Measurements from ENCODE around the gene MYZAP. TPM values are rescaled to one million over a fixed set of nuclear protein-coding genes. Genes with fewer than 3 reads are reported as not detected.

Gene MYZAP
- total and polyA plus RNA-seq, 4 experiments from 2014 or later = 0.16 to 1.7 (median 1.1) TPM

- H3K9me3 ChIP-seq (ENCODE audit: control insufficient read depth in 1 of 2, low read length in 2 of 2) = no peaks in the 10 kb centered on the region
- H3K4me3 Mint-ChIP-seq = no peak overlapping the region
- no peaks in the 10 kb centered on the region for H3K9me3 Mint-ChIP-seq
- intact Hi-C loops (cut with micrococcal nuclease) = no loop called here
- H3K36me3 ChIP-seq (ENCODE audit: insufficient read depth, low read length) = no peaks in the 10 kb centered on the region
- peaks cover 4% of the 10 kb centered on the region for H3K4me1 ChIP-seq (ENCODE audit: insufficient read depth, low read length)
- ChIA-PET POLR2A (ENCODE audit: partially characterized antibody) (no interaction called here), CTCF (ENCODE audit: partially characterized antibody) (no interaction called here)
- no peak for DNase-seq
- H3K27ac ChIP-seq (ENCODE audit: low read depth, low read length) = no peak overlapping the region
- H3K27me3 Mint-ChIP-seq = peaks cover 1 to 4% of the 10 kb centered on the region in 2 donors
- H3K4me1 Mint-ChIP-seq = peaks cover 0 to 7% (median 3%) of the 10 kb centered on the region in 4 donors
- H3K27ac Mint-ChIP-seq = peak overlapping the region in 1 of 7 donors; percentile 22
- H3K4me3 ChIP-seq (ENCODE audit: low read length in 2 of 2) = no peak overlapping the region
- H3K27me3 ChIP-seq (ENCODE audit: insufficient read depth, low read length) = no peaks in the 10 kb centered on the region
- no peaks in the 10 kb centered on the region for H3K36me3 Mint-ChIP-seq
These were observed 91.8 kb downstream of the MYZAP start for GRCh38 chr15:57683481-57683880.

DNA sequence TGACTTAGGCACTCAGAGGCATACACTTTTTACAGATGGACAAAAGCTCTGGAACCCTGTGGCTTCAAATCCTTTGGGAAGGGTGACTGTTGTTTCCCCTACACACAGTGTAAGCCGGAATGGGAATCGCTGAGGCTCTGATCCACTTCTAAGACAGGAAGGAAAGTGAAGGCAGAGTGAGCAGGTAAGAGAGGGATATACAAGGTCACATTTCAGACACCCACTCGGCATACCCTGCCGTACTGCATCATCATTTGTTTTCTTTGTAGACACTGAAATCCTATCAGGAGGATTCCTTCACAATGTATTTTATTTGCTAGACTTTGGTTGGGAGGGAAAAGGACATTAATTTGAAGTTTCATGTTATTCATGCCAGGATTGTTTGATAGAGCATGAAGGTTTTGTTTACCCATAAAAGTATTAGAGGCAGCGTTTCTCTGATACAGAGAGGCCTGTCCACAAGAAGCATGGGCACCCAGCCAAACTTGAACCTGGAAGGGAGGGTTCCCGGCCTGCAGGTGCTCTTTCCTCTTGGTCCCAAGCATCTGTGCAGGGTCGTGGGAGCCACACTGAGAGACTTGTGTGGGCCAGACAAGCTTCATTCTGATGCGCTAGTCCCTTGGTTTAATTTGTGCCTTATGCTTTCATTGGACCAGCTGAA lies 92.9 kb downstream of the MYZAP start:
- ChIA-PET CTCF (ENCODE audit: partially characterized antibody) (no interaction called here), POLR2A (ENCODE audit: partially characterized antibody) (no interaction called here)
- intact Hi-C loops (cut with micrococcal nuclease) = no loop called here

GRCh38 chr15:57685306-57686095 lies 93.8 kb downstream of the MYZAP start:
- peak overlapping the region in 1 of 7 donors; percentile 59 for H3K27ac Mint-ChIP-seq
- intact Hi-C loops (cut with micrococcal nuclease) = no loop called here
- H3K36me3 ChIP-seq (ENCODE audit: insufficient read depth, low read length) = no peaks in the 10 kb centered on the region
- no peak for DNase-seq
- no peak overlapping the region for H3K4me3 ChIP-seq (ENCODE audit: low read length in 2 of 2)
- no peaks in the 10 kb centered on the region for H3K36me3 Mint-ChIP-seq
- peaks cover 0 to 2% (median 0%) of the 10 kb centered on the region in 4 donors for H3K4me1 Mint-ChIP-seq
- H3K9me3 ChIP-seq (ENCODE audit: control insufficient read depth in 1 of 2, low read length in 2 of 2) = no peaks in the 10 kb centered on the region
- CTCF ChIA-PET (ENCODE audit: partially characterized antibody) = no interaction called here
- H3K27ac ChIP-seq (ENCODE audit: low read depth, low read length) = no peak overlapping the region
- H3K4me1 ChIP-seq (ENCODE audit: insufficient read depth, low read length) = no peaks in the 10 kb centered on the region
- POLR2A ChIA-PET (ENCODE audit: partially characterized antibody) = no interaction called here
- H3K27me3 Mint-ChIP-seq = peaks cover 0 to 1% of the 10 kb centered on the region in 2 donors
- no peak overlapping the region for H3K4me3 Mint-ChIP-seq
- H3K27me3 ChIP-seq (ENCODE audit: insufficient read depth, low read length) = no peaks in the 10 kb centered on the region
- H3K9me3 Mint-ChIP-seq = no peaks in the 10 kb centered on the region

More for the DNA sequence above, 92.9 kb downstream of the MYZAP start:
- Mint-ChIP-seq H3K27me3 (peaks cover 0 to 1% of the 10 kb centered on the region in 2 donors), H3K4me3 (no peak overlapping the region), H3K27ac (no peak overlapping the region), H3K4me1 (peaks cover 0 to 7% (median 3%) of the 10 kb centered on the region in 4 donors), H3K9me3 (no peaks in the 10 kb centered on the region), H3K36me3 (no peaks in the 10 kb centered on the region)
- Histone ChIP-seq H3K27me3 (ENCODE audit: insufficient read depth, low read length) (no peaks in the 10 kb centered on the region), H3K36me3 (ENCODE audit: insufficient read depth, low read length) (no peaks in the 10 kb centered on the region), H3K4me1 (ENCODE audit: insufficient read depth, low read length) (peaks cover 4% of the 10 kb centered on the region), H3K4me3 (ENCODE audit: low read length in 2 of 2) (no peak overlapping the region), H3K27ac (ENCODE audit: low read depth, low read length) (no peak overlapping the region), H3K9me3 (ENCODE audit: control insufficient read depth in 1 of 2, low read length in 2 of 2) (no peaks in the 10 kb centered on the region)
- DNase-seq = no peak

GRCh38 chr15:57686657-57687056 lies 95.0 kb downstream of the MYZAP start:
- intact Hi-C loops (cut with micrococcal nuclease) = no loop called here
- no peak overlapping the region for H3K4me3 Mint-ChIP-seq
- H3K9me3 Mint-ChIP-seq = no peaks in the 10 kb centered on the region
- no peaks in the 10 kb centered on the region for H3K36me3 Mint-ChIP-seq
- Histone ChIP-seq H3K4me1 (ENCODE audit: insufficient read depth, low read length) (no peaks in the 10 kb centered on the region), H3K9me3 (ENCODE audit: control insufficient read depth in 1 of 2, low read length in 2 of 2) (no peaks in the 10 kb centered on the region), H3K4me3 (ENCODE audit: low read length in 2 of 2) (no peak overlapping the region), H3K27me3 (ENCODE audit: insufficient read depth, low read length) (no peaks in the 10 kb centered on the region), H3K27ac (ENCODE audit: low read depth, low read length) (no peak overlapping the region), H3K36me3 (ENCODE audit: insufficient read depth, low read length) (no peaks in the 10 kb centered on the region)
- DNase-seq = no peak
- H3K27ac Mint-ChIP-seq = no peak overlapping the region
- no peaks in the 10 kb centered on the region for H3K4me1 Mint-ChIP-seq
- peaks cover 0 to 1% of the 10 kb centered on the region in 2 donors for H3K27me3 Mint-ChIP-seq
- ChIA-PET POLR2A (ENCODE audit: partially characterized antibody) (no interaction called here), CTCF (ENCODE audit: partially characterized antibody) (no interaction called here)

DNA sequence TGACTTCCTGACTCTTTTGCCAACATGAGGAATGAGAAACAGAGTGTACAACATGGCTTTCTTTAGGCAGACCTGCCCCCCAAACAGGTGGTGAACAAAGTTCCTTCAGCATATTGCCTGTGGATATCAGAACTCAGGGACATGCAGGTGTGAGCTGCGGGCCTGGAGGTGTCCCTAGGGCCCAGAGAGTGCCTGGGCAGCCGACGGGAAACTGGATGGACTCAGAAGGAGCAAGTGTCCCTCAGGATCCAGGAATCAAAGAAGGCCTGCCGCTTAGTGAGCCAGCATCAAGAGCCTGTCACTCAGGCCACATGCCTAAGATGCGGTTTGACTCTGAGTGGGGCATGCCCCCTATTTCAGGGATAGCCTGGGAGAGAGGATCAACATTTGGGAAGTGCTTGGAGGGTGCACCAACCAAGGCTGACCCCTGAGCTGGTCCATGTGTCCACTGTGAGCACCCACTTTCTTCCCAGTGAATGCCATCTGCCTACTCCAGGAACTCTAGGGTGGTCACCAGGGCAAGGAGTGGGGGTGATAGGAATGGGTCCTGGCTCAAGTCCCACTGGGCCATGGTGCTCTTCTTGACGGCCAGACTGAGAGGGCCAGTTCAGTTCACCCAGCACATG lies 98.8 kb downstream of the MYZAP start:
- H3K27ac Mint-ChIP-seq = no peak overlapping the region
- H3K4me3 Mint-ChIP-seq = no peak overlapping the region
- no peaks in the 10 kb centered on the region for H3K27me3 ChIP-seq (ENCODE audit: insufficient read depth, low read length)
- no peaks in the 10 kb centered on the region for H3K9me3 Mint-ChIP-seq
- H3K27me3 Mint-ChIP-seq = peaks cover 0 to 2% of the 10 kb centered on the region in 2 donors
- no peaks in the 10 kb centered on the region for H3K4me1 Mint-ChIP-seq
- no peak for DNase-seq
- POLR2A ChIA-PET (ENCODE audit: partially characterized antibody) = no interaction called here
- no peak overlapping the region for H3K27ac ChIP-seq (ENCODE audit: low read depth, low read length)
- no peaks in the 10 kb centered on the region for H3K36me3 ChIP-seq (ENCODE audit: insufficient read depth, low read length)
- no peaks in the 10 kb centered on the region for H3K9me3 ChIP-seq (ENCODE audit: control insufficient read depth in 1 of 2, low read length in 2 of 2)
- no peaks in the 10 kb centered on the region for H3K36me3 Mint-ChIP-seq
- no peaks in the 10 kb centered on the region for H3K4me1 ChIP-seq (ENCODE audit: insufficient read depth, low read length)
- H3K4me3 ChIP-seq (ENCODE audit: low read length in 2 of 2) = no peak overlapping the region
- intact Hi-C loops (cut with micrococcal nuclease) = no loop called here
- CTCF ChIA-PET (ENCODE audit: partially characterized antibody) = no interaction called here

DNA sequence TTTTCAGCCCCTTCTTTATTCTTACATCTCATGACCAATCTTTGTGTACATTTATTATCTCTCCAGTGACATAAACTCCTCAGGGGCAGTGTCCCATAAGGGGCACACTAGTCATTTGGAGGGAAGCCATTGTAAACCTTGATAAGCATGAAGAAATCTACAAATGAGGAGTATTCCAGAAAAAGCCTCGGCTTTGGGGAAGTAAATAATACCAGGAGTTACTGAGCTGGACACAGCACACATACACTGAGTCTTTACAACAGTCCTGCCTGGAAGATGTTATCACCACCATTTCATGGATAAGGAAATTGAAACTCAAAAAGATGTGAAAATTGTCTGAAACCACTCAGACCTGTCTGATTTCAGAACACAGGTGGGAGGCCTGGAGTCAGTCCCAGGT lies 99.4 kb downstream of the MYZAP start:
- CTCF ChIA-PET (ENCODE audit: partially characterized antibody) = no interaction called here
- peaks cover 0 to 4% of the 10 kb centered on the region in 2 donors for H3K27me3 Mint-ChIP-seq
- DNase-seq = no peak
- H3K4me1 Mint-ChIP-seq = no peaks in the 10 kb centered on the region
- no peak overlapping the region for H3K4me3 ChIP-seq (ENCODE audit: low read length in 2 of 2)
- no peak overlapping the region for H3K27ac ChIP-seq (ENCODE audit: low read depth, low read length)
- no peaks in the 10 kb centered on the region for H3K4me1 ChIP-seq (ENCODE audit: insufficient read depth, low read length)
- H3K36me3 Mint-ChIP-seq = no peaks in the 10 kb centered on the region
- H3K27me3 ChIP-seq (ENCODE audit: insufficient read depth, low read length) = no peaks in the 10 kb centered on the region
- POLR2A ChIA-PET (ENCODE audit: partially characterized antibody) = no interaction called here
- no peaks in the 10 kb centered on the region for H3K36me3 ChIP-seq (ENCODE audit: insufficient read depth, low read length)
- no peaks in the 10 kb centered on the region for H3K9me3 Mint-ChIP-seq
- H3K27ac Mint-ChIP-seq = no peak overlapping the region
- no peaks in the 10 kb centered on the region for H3K9me3 ChIP-seq (ENCODE audit: control insufficient read depth in 1 of 2, low read length in 2 of 2)
- intact Hi-C loops (cut with micrococcal nuclease) = no loop called here
- no peak overlapping the region for H3K4me3 Mint-ChIP-seq

GRCh38 chr15:57692709-57693108 lies 101.0 kb downstream of the MYZAP start:
- Histone ChIP-seq H3K27me3 (ENCODE audit: insufficient read depth, low read length) (no peaks in the 10 kb centered on the region), H3K36me3 (ENCODE audit: insufficient read depth, low read length) (no peaks in the 10 kb centered on the region), H3K9me3 (ENCODE audit: control insufficient read depth in 1 of 2, low read length in 2 of 2) (no peaks in the 10 kb centered on the region), H3K4me1 (ENCODE audit: insufficient read depth, low read length) (no peaks in the 10 kb centered on the region), H3K4me3 (ENCODE audit: low read length in 2 of 2) (no peak overlapping the region), H3K27ac (ENCODE audit: low read depth, low read length) (no peak overlapping the region)
- DNase-seq = no peak
- CTCF ChIA-PET (ENCODE audit: partially characterized antibody) = no interaction called here
- no peaks in the 10 kb centered on the region for H3K4me1 Mint-ChIP-seq
- H3K36me3 Mint-ChIP-seq = no peaks in the 10 kb centered on the region
- no peak overlapping the region for H3K4me3 Mint-ChIP-seq
- POLR2A ChIA-PET (ENCODE audit: partially characterized antibody) = no interaction called here
- no peak overlapping the region for H3K27ac Mint-ChIP-seq
- H3K9me3 Mint-ChIP-seq = no peaks in the 10 kb centered on the region
- intact Hi-C loops (cut with micrococcal nuclease) = no loop called here
- H3K27me3 Mint-ChIP-seq = peaks cover 0 to 4% of the 10 kb centered on the region in 2 donors

Data from CD4-positive, alpha-beta memory T cell (primary cell).